GM12892 (cell line): ENCODE results near the gene RPP21.

ENCODE experiments used
- POLR2A ChIP-seq: IDR thresholded peaks from 2 replicates; pipeline ENCODE4 v1.6.1; 2011; ENCODE audit warnings: low read depth, low read length, control low read depth
- POLR2AphosphoS5 ChIP-seq: IDR thresholded peaks from 2 replicates; pipeline ENCODE4 v1.6.1; 2011; ENCODE audit warnings: low read depth, low read length, control low read depth

DNA sequence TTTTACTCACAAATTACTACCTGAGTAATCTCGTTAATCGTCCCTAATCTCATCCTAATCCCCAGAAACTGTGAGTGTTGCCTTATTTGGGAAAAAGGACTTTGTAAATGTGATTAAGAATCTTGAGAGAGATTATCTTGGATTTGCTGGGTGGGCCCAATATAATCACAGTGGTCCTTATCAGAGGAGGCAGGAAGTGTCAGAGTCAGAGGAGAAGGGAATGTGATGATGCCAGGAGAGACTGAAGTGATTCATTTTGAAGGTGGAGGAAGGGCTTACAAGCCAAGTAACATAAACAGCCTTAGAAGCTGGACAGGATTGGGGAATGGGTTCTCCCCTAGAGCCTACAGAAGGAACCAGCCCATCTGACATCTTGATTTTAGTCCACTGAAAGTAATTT is 16.7 kb downstream of the RPP21 start:
- no peak for TF ChIP-seq POLR2A
- no peak for TF ChIP-seq POLR2AphosphoS5
